Right cardiac atrium (tissue), 5 donors: ENCODE data around the gene NSA2. TPM values are rescaled to one million over a fixed set of nuclear protein-coding genes. Genes with fewer than 3 reads are reported as not detected.
"Not testable (repeated sequence)": the region's sequence is repeated elsewhere in the genome, so short reads cannot be mapped to it uniquely, and the experiment has no call there.

Source experiments
- ATAC-seq, 2 donors: fragments of 200-7000 bp; cut with Tn5 transposase; one replicate each; pipeline versions ENCODE4 v1.8.0 to v1.9.1; 2020; ENCODE audit warnings: moderate library complexity in 2 of 2, mild to moderate bottlenecking in 1 of 2
- DNase-seq, 3 donors: peaks; one replicate each; pipeline ENCODE4 v3.0.0-alpha.2; 2020
- H3K27ac ChIP-seq: one replicate; pipeline ENCODE4 v1.5.1; 2013; ENCODE audit warnings: mild to moderate bottlenecking, low read length, control low read depth, moderate library complexity
- H3K27me3 ChIP-seq: one replicate; pipeline ENCODE4 v1.6.1; 2013; ENCODE audit not compliant: control insufficient read depth, insufficient read depth
- H3K4me1 ChIP-seq: one replicate; pipeline ENCODE4 v1.6.1; 2013; ENCODE audit warnings: low read length; ENCODE audit not compliant: control insufficient read depth, insufficient read depth
- H3K4me3 ChIP-seq: one replicate; pipeline ENCODE4 v1.5.1; 2013; ENCODE audit warnings: low read length, control low read depth
- H3K9me3 ChIP-seq: one replicate; pipeline ENCODE4 v1.6.1; 2013; ENCODE audit warnings: low read length; ENCODE audit not compliant: control insufficient read depth
- WGBS: extraction: QIAGEN DNeasy Blood & Tissue Kit; methylation state at CpG from one replicate; pipeline ENCODE4 v1.1.7; 2013; 5-methylcytosine and 5-hydroxymethylcytosine counted together
- intact Hi-C, 4 donors: fragments of 100-400 bp; cut with DNase I; formaldehyde crosslinking; loops; one replicate each; pipeline versions ENCODE4 v1.11.0 to v1.14.0; 2022 to 2023
- long read RNA-seq, 4 donors: library from polyadenylated mRNA; unstranded; transcript quantifications; one replicate each; pipeline ENCODE4 v2.0.0, GENCODE V29; 2020 to 2021
- polyA plus RNA-seq: library from polyadenylated mRNA; stranded (reverse); fragments of 200-250 nt; gene quantifications from one replicate; pipeline ENCODE4 v1.2.3, GENCODE V29; 2013
- total RNA-seq, 4 donors: library from RNA; stranded (reverse); fragmentation: NEBNext Ultra II Directional; extraction: Animal tissue kit (Norgen Biotek cat#: 25700); gene quantifications; one replicate each; pipeline ENCODE4 v1.2.1, GENCODE V29; 2021
- donor health status: healthy with polysubstance abuse.
- donor health status: DM: no; HTN: yes; CAD: no.
- donor health status: DM: no; HTN: no; CAD: no.
- donor health status: DM: no; HTN: yes; CAD: no; lungs with severe emphysema.
- donor health status: DM: yes; HTN: yes; CAD: no.

Gene NSA2
- total RNA-seq: 10 to 100 TPM; 46.8 to 81.8 (median 61.1) TPM
- 73.8 TPM for polyA plus RNA-seq
- long read RNA-seq, donor 1, full-length matches to known transcripts: 12 of 15 reads
- long read RNA-seq, donor 1, partial matches to known transcripts: 1 of 15 reads
- long read RNA-seq, donor 1, other reads (novel, unspliced or antisense): 2 of 15 reads
- long read RNA-seq, donor 2, full-length matches to known transcripts: 9 of 9 reads
- long read RNA-seq, donor 2, partial matches to known transcripts: 0 of 9 reads
- long read RNA-seq, donor 2, other reads (novel, unspliced or antisense): 0 of 9 reads
- long read RNA-seq, donor 3, full-length matches to known transcripts: 12 of 13 reads
- long read RNA-seq, donor 3, partial matches to known transcripts: 1 of 13 reads
- long read RNA-seq, donor 3, other reads (novel, unspliced or antisense): 0 of 13 reads
- long read RNA-seq, donor 4, full-length matches to known transcripts: 11 of 14 reads
- long read RNA-seq, donor 4, partial matches to known transcripts: 3 of 14 reads
- long read RNA-seq, donor 4, other reads (novel, unspliced or antisense): 0 of 14 reads

DNA sequence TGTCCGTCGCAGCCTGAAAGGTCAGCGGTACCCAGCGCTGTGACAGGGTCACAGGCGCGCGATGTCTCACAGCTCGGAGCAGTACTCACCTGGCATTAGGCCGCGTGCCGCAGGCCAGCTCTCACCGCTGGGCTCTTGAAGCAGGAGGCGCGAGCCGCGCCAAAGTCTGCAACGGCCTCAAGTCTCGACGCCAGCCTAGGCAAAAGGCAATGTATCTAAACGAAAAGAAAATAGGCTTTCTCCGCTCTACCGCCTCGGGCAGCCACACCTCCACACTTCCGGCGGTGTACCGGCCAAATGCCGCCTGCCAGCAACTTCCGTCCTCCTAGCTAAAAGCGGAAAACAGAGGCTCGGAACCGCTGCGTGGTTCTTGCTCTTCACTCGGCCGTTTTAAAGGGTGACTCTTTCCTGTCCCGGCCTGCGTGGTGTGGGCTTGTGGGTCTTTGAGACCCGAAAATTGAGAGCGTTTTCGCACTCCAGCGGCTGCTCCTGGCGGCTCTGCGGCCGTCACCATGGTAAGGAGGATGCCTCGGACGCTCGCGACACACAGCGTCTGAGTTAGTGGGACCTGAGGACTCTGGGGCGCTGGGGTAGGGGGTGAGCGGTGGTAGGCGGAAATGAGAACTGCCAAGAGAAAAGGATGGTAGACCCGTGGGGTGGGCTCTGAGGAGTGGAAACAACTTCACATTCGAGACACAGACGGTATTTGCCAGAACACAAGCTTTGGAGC is at the start of gene NSA2, which contains the start of gene GFM2:
NSA2 (plus strand) TSS at position 401 of the 730 bp plus-strand sequence; CDS start at position 513, 112 bp downstream.
GFM2 (minus strand) TSS at position 269 of the 730 bp plus-strand sequence. CDS start 3,375 bp downstream, outside the sequence.
- intact Hi-C loops: loop anchor here in 2 of 4 donors (5.0 to 10.0 kb wide), 2 partner anchors 135 to 148 kb away; no protein-coding TSS in a partner anchor

DNA sequence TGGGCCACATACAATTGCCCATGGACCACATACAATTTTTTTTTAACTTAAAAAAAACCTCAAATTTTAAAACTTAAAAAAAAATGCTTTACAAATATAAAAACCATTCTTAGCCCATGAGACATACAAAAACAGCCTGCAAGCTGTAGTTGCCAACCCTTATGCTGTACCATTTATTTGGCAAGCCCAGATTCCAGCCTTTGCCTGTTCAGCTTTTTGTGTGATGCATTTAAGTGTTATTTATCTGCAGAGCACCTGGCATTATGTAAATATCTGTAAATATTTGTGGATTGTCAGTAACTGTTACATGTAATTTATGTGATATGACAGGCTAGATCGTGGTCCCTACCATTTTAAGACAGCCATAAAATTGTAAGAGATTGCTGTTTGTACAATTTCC is 49.5 kb upstream of the NSA2 start:
- Histone ChIP-seq H3K4me1 (no peaks in the 10 kb centered on the region), H3K9me3 (no peaks in the 10 kb centered on the region), H3K27me3 (no peaks in the 10 kb centered on the region), H3K4me3 (no peak overlapping the region), H3K27ac (no peak overlapping the region)
- WGBS: 79% methylated on average over 1 of the region's 1 CpG
- intact Hi-C loops: no loop called here
- DNase-seq (no peak), ATAC-seq (no peak)

More for the DNA sequence above, at the start of gene NSA2, which contains the start of gene GFM2:
- ATAC-seq (peak; percentile 99), DNase-seq (peak; percentile 92 to 97 (median 96))
- under 1% methylated on average over 54 of the region's 54 CpGs for WGBS
- no peaks in the 10 kb centered on the region for H3K9me3 ChIP-seq
- H3K4me3 ChIP-seq: peak within 1 kb of the TSS; percentile 97
- peaks cover 5% of the 10 kb centered on the region for H3K4me1 ChIP-seq
- no peaks in the 10 kb centered on the region for H3K27me3 ChIP-seq
- H3K27ac ChIP-seq: peak within 1 kb of the TSS; percentile 86

DNA sequence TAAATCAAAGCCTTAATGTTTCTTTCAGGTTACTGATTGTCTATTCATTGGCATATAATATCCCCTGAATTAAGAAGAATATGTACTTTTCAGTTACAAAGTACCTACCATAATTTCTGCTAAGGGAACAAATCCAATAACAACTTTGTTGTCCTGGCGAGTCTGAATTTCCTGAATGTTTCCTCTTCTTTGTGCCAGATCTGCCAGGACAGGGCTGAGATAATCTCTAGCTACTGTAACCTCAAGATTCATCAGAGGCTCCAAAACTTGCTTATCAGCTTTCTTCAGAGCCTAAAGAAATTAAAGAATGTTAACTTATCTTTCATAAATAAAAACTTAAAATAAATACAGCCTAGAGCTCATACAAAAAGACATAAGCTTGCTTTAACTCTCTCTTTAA is 44.8 kb upstream of the NSA2 start:
- 60% methylated on average over 1 of the region's 1 CpG for WGBS
- DNase-seq: no peak
- Histone ChIP-seq H3K9me3 (no peaks in the 10 kb centered on the region), H3K4me1 (no peaks in the 10 kb centered on the region), H3K27ac (no peak overlapping the region), H3K4me3 (no peak overlapping the region), H3K27me3 (no peaks in the 10 kb centered on the region)
- intact Hi-C loops: no loop called here
- ATAC-seq: no peak

GRCh38 chr5:74725331-74725730 is 41.7 kb upstream of the NSA2 start:
- DNase-seq (no peak), ATAC-seq (no peak)
- Histone ChIP-seq H3K27ac (no peak overlapping the region), H3K27me3 (no peaks in the 10 kb centered on the region), H3K4me1 (no peaks in the 10 kb centered on the region), H3K4me3 (no peak overlapping the region), H3K9me3 (no peaks in the 10 kb centered on the region)
- 93% methylated on average over 1 of the region's 1 CpG for WGBS
- intact Hi-C loops: no loop called here

DNA sequence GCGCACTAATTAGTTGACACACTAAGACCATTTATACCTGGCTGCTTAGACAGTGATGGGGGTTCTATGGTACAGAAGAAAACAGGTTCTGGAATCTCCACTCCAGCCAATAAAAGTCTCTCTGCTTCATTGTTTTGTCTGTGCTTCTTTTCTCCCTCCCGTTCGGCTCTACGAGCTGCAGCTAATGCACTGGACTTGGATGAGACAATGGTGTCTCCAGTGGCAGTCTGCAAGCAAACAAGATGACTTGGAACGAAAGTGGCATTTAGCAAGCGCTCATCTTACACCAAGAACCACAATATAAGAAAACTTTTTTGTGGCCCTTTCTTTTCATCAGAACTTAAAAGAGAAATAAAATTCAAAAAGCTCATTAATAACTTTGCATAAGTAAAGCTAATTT is 30.3 kb upstream of the NSA2 start:
- ATAC-seq (no peak), DNase-seq (no peak)
- H3K4me3 ChIP-seq: no peak overlapping the region
- H3K9me3 ChIP-seq: no peaks in the 10 kb centered on the region
- no peaks in the 10 kb centered on the region for H3K27me3 ChIP-seq
- 89% methylated on average over 6 of the region's 6 CpGs for WGBS
- intact Hi-C loops: no loop called here
- H3K27ac ChIP-seq: no peak overlapping the region
- no peaks in the 10 kb centered on the region for H3K4me1 ChIP-seq

DNA sequence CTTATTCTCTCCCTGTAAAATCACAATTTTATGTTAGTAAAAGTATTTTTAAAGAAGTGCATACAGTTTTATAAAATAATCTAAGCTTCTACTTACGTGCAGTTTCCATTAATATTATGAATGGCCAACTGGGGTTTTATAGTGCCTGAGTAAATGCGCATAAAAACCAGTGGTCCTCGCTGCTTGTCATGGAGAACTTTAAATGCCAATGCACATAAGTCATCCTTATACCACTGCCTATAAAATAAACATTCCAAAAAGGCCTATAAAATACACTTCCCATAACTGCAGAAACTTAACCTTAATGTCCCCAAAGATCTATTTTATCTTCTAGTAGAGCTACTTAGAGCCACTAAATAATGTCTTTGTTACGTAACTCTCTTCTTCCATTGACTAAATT is 28.6 kb upstream of the NSA2 start:
- Histone ChIP-seq H3K4me1 (no peaks in the 10 kb centered on the region), H3K27ac (no peak overlapping the region), H3K4me3 (no peak overlapping the region), H3K27me3 (no peaks in the 10 kb centered on the region), H3K9me3 (no peaks in the 10 kb centered on the region)
- DNase-seq (no peak), ATAC-seq (no peak)
- WGBS: 97% methylated on average over 4 of the region's 4 CpGs
- intact Hi-C loops: no loop called here

GRCh38 chr5:74748742-74749141 is 18.3 kb upstream of the NSA2 start:
- H3K4me1 ChIP-seq, H3K4me3 ChIP-seq, H3K9me3 ChIP-seq, H3K27ac ChIP-seq, DNase-seq, H3K27me3 ChIP-seq, intact Hi-C loops, ATAC-seq: not testable (repeated sequence)
- over 99% methylated on average over 4 of the region's 4 CpGs for WGBS

GRCh38 chr5:74761241-74761640 is 5.8 kb upstream of the NSA2 start:
- peaks cover 5% of the 10 kb centered on the region for H3K4me1 ChIP-seq
- DNase-seq: no peak
- intact Hi-C loops: loop anchor here in 1 of 4 donors (10.0 kb wide), 1 partner anchor 154 kb away; no protein-coding TSS in a partner anchor
- no peak overlapping the region for H3K4me3 ChIP-seq
- H3K27me3 ChIP-seq: no peaks in the 10 kb centered on the region
- 91% methylated on average over 1 of the region's 1 CpG for WGBS
- ATAC-seq: no peak
- no peaks in the 10 kb centered on the region for H3K9me3 ChIP-seq
- H3K27ac ChIP-seq: no peak overlapping the region

- DNase-seq (no peak), ATAC-seq (no peak)
- Histone ChIP-seq H3K4me3 (no peak overlapping the region), H3K9me3 (no peaks in the 10 kb centered on the region), H3K27me3 (no peaks in the 10 kb centered on the region), H3K4me1 (peaks cover 5% of the 10 kb centered on the region), H3K27ac (no peak overlapping the region)
- 97% methylated on average over 2 of the region's 2 CpGs for WGBS
- intact Hi-C loops: loop anchor here in 1 of 4 donors (10.0 kb wide), 1 partner anchor 152 kb away; no protein-coding TSS in a partner anchor
These were observed 4.5 kb upstream of the NSA2 start for GRCh38 chr5:74762599-74762998.

DNA sequence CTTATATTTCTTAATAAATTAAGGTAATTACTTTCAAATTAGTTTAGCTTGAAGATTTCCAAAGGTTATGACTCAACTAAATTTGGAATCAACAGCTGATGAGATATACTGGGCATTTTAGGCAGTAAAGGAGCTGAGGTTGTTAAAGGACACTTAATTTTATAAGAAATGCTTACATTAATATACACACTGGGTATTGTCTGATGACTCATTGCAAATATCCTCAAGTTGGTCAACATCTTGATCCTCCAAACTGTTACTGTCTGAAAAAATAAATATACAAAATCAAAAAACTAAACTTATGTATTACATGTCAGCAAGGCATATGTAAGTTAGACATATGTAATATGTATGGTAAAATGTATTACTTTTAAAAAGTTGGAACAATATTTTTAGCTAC is 3.5 kb upstream of the NSA2 start:
- Histone ChIP-seq H3K27me3 (no peaks in the 10 kb centered on the region), H3K4me1 (peaks cover 5% of the 10 kb centered on the region), H3K27ac (no peak overlapping the region), H3K9me3 (no peaks in the 10 kb centered on the region), H3K4me3 (no peak overlapping the region)
- ATAC-seq (no peak), DNase-seq (no peak)
- intact Hi-C loops: loop anchor here in 1 of 4 donors (10.0 kb wide), 1 partner anchor 151 kb away; no protein-coding TSS in a partner anchor

- 63% methylated on average over 9 of the region's 9 CpGs for WGBS
- ATAC-seq (no peak), DNase-seq (no peak)
- H3K9me3 ChIP-seq: no peaks in the 10 kb centered on the region
- H3K27ac ChIP-seq: no peak overlapping the region
- intact Hi-C loops: loop anchor here in 2 of 4 donors (5.0 to 10.0 kb wide), 2 partner anchors 137 to 150 kb away; no protein-coding TSS in a partner anchor
- H3K4me3 ChIP-seq: no peak overlapping the region
- peaks cover 5% of the 10 kb centered on the region for H3K4me1 ChIP-seq
- H3K27me3 ChIP-seq: no peaks in the 10 kb centered on the region
These were observed 1.8 kb upstream of the NSA2 start for GRCh38 chr5:74765201-74765600.
